Panc1 (cell line): ENCODE results near the gene ATF2. TPM values are rescaled to one million over a fixed set of nuclear protein-coding genes. Genes with fewer than 3 reads are reported as not detected.

ENCODE experiments used
- ATAC-seq: fragments of 200-7000 bp; cut with Tn5 transposase; 2 replicates; pipeline ENCODE4 v1.9.1; 2020; ENCODE audit warnings: mild to moderate bottlenecking, moderate library complexity
- BruUV-seq: library from RNA; stranded (reverse); fragments of 400-500 nt; replicated peaks from 2 replicates; lab custom pipeline; 2021; lab: Mats Ljungman, UMichigan
- CTCF ChIA-PET: fragments of 300-600 bp; sonication (Branson Sonifier 250); formaldehyde crosslinking; loops from one replicate; lab custom pipeline; 2022; ENCODE audit warnings: antibody characterized with exemption; lab: Charles Lee
- POLR2A ChIA-PET: fragments of 300-600 bp; sonication (Branson Sonifier 250); formaldehyde crosslinking; loops from one replicate; lab custom pipeline; 2022; ENCODE audit warnings: antibody characterized with exemption; lab: Charles Lee
- DNase-seq: peaks from one replicate; pipeline ENCODE4 v3.0.0-alpha.2; 2010; ENCODE audit warnings: low read depth, low spot score
- H3K27ac ChIP-seq: 2 replicates; pipeline ENCODE4 v1.5.1; 2011; ENCODE audit warnings: mild to moderate bottlenecking, low read length, inconsistent platforms
- H3K27me3 ChIP-seq: fragments of 200-500 bp; sonication (Bioruptor generic); 2 replicates; pipeline ENCODE4 v1.6.0; 2014; ENCODE audit warnings: low read length, inconsistent platforms; ENCODE audit not compliant: control insufficient read depth, insufficient read depth
- H3K36me3 ChIP-seq: fragments of 200-500 bp; sonication (Bioruptor generic); 2 replicates; pipeline ENCODE4 v1.5.1; 2014; ENCODE audit warnings: inconsistent platforms, mild to moderate bottlenecking, low read length, moderate library complexity; ENCODE audit not compliant: control insufficient read depth, insufficient read depth
- H3K4me1 ChIP-seq: 2 replicates; pipeline ENCODE4 v1.5.1; 2011; ENCODE audit warnings: inconsistent platforms, mild to moderate bottlenecking, low read length, moderate library complexity; ENCODE audit not compliant: control insufficient read depth, insufficient read depth
- H3K4me3 ChIP-seq, 2 experiments: 2 replicates each; pipeline ENCODE4 v1.5.1; 2011 to 2012; ENCODE audit warnings: low read depth in 2 of 2, low read length in 2 of 2, mild to moderate bottlenecking in 2 of 2, inconsistent platforms in 1 of 2, moderate library complexity in 1 of 2
- H3K9me3 ChIP-seq: fragments of 200-500 bp; sonication (Bioruptor generic); 2 replicates; pipeline ENCODE4 v1.5.1; 2014; ENCODE audit warnings: low read depth, mild to moderate bottlenecking, inconsistent platforms, low read length, moderate library complexity; ENCODE audit not compliant: control insufficient read depth, insufficient read depth
- CTCF ChIP-seq: fragments of 450-650 bp; IDR thresholded peaks from 2 replicates; pipeline ENCODE4 v1.5.1; 2017; ENCODE audit warnings: mild to moderate bottlenecking
- POLR2AphosphoS5 ChIP-seq: IDR thresholded peaks from 2 replicates; pipeline ENCODE4 v1.6.1; 2012; ENCODE audit warnings: mild to moderate bottlenecking, low read depth, low read length, moderate library complexity
- REST ChIP-seq, 2 experiments: IDR thresholded peaks; 2 replicates each; pipeline ENCODE4 v1.6.1; 2011 to 2012; ENCODE audit warnings: low read depth in 2 of 2, control low read depth in 1 of 2, low read length in 1 of 2, mild to moderate bottlenecking in 1 of 2, moderate library complexity in 1 of 2; ENCODE audit not compliant: insufficient read depth in 1 of 2
- SIN3A ChIP-seq: IDR thresholded peaks from 2 replicates; pipeline ENCODE4 v1.6.1; 2012; ENCODE audit warnings: low read depth, mild to moderate bottlenecking, low read length, moderate library complexity, borderline replicate concordance; ENCODE audit not compliant: insufficient read depth
- TCF7L2 ChIP-seq: IDR thresholded peaks from 2 replicates; pipeline ENCODE4 v1.6.1; 2011; ENCODE audit warnings: mild to moderate bottlenecking, low read depth, low read length, inconsistent platforms
- in situ Hi-C: cut with HindIII; loops from 2 replicates; pipeline ENCODE4 v1.10.0; 2016; ENCODE audit warnings: low sequenced_read_pairs, low pct_unique_long_range_greater_than_20kb
- intact Hi-C: fragments of 100-400 bp; cut with micrococcal nuclease; formaldehyde crosslinking; loops from one replicate; pipeline ENCODE4 v1.10.0; 2022; ENCODE audit not compliant: unreplicated experiment
- total RNA-seq: library from RNA; stranded (reverse); gene quantifications from one replicate; pipeline ENCODE4 v1.2.1, GENCODE V29; 2021; ENCODE audit not compliant: unreplicated experiment

The ATF2 gene
- total RNA-seq, 1 experiment from 2014 or later = 61.8 TPM

- no TSS peak for BruUV-seq
- in situ Hi-C loops = no loop called here
- Histone ChIP-seq H3K27me3 (no peaks in the 10 kb centered on the region), H3K36me3 (peaks cover 8% of the 10 kb centered on the region; the same call in 1 of the 2 replicates), H3K4me3 (no peak overlapping the region), H3K27ac (no peak overlapping the region), H3K4me1 (peaks cover 2% of the 10 kb centered on the region; the same call in 1 of the 2 replicates), H3K9me3 (no peaks in the 10 kb centered on the region)
- DNase-seq = no peak
- TF ChIP-seq SIN3A = no peak
- no peak for TF ChIP-seq CTCF
- no peak for TF ChIP-seq POLR2AphosphoS5
- no peak for TF ChIP-seq TCF7L2
- TF ChIP-seq REST (IDR thresholded peaks at IDR 0.05; ENCODE audit: insufficient read depth in 1 of 2, low read depth in 2 of 2, low read length in 1 of 2) = no peak
- intact Hi-C loops = no loop called here
- no peak for ATAC-seq
- CTCF ChIA-PET = no interaction called here
- POLR2A ChIA-PET = no interaction called here
These were observed 24.3 kb downstream of the ATF2 start for GRCh38 chr2:175143678-175144077.

- H3K4me3 ChIP-seq = no peak overlapping the region
- in situ Hi-C loops = no loop called here
- peaks cover 8% of the 10 kb centered on the region; the same call in 1 of the 2 replicates for H3K36me3 ChIP-seq
- H3K9me3 ChIP-seq = no peaks in the 10 kb centered on the region
- intact Hi-C loops = no loop called here
- ChIA-PET POLR2A (interaction anchor here (0.7 kb wide), 1 partner anchor 954 kb away, joined by 7 read pairs; no protein-coding TSS in a partner anchor), CTCF (no interaction called here)
- no peak for TF ChIP-seq REST (IDR thresholded peaks at IDR 0.05; ENCODE audit: insufficient read depth in 1 of 2, low read depth in 2 of 2, low read length in 1 of 2)
- DNase-seq (no peak), ATAC-seq (no peak)
- H3K27me3 ChIP-seq = no peaks in the 10 kb centered on the region
- no TSS peak for BruUV-seq
- H3K4me1 ChIP-seq = peaks cover 4% of the 10 kb centered on the region; the same call in 1 of the 2 replicates
- no peak overlapping the region for H3K27ac ChIP-seq
These were observed 24.8 kb downstream of the ATF2 start for GRCh38 chr2:175143191-175143590.
